Nephron (organoid): Measurements from ENCODE around the gene XKR8.

ENCODE experiments used
- H3K27ac Mint-ChIP-seq, 3 experiments: 2 replicates each; pipeline ENCODE4 v1.8.0; 2020; ENCODE audit warnings: mixed read lengths in 3 of 3, mild to moderate bottlenecking in 2 of 3, moderate library complexity in 1 of 3
- H3K27me3 Mint-ChIP-seq: 2 replicates; pipeline ENCODE4 v1.8.0; 2021; ENCODE audit warnings: low read depth, mild to moderate bottlenecking, moderate library complexity, mixed read lengths
- H3K36me3 Mint-ChIP-seq: 2 replicates; pipeline ENCODE4 v1.8.0; 2020; ENCODE audit warnings: low read depth, mixed read lengths
- H3K4me1 Mint-ChIP-seq: 2 replicates; pipeline ENCODE4 v1.8.0; 2020; ENCODE audit warnings: mixed read lengths
- H3K4me3 Mint-ChIP-seq, 3 experiments: 2 replicates each; pipeline ENCODE4 v1.8.0; 2020; ENCODE audit warnings: mild to moderate bottlenecking in 3 of 3, mixed read lengths in 3 of 3, moderate library complexity in 2 of 3
- H3K9me3 Mint-ChIP-seq: 2 replicates; pipeline ENCODE4 v1.8.0; 2020; ENCODE audit warnings: mixed read lengths
- TF ChIP-seq, protein P1 (sequence below), 3 experiments: fragments of 200-600 bp; sonication (generic); IDR thresholded peaks; one replicate each; pipeline ENCODE4 v1.5.0; 2021; ENCODE audit warnings: antibody characterized with exemption in 3 of 3; ENCODE audit not compliant: unreplicated experiment in 3 of 3

Gene XKR8

GRCh38 chr1:27957655-27958054 is 2.1 kb upstream of the XKR8 start:
- peak overlapping the region in 1 of 3 experiments; percentile 83 for H3K4me3 Mint-ChIP-seq
- H3K36me3 Mint-ChIP-seq: no peaks in the 10 kb centered on the region
- H3K27ac Mint-ChIP-seq: peak overlapping the region; percentile 18 to 59 (median 37)
- H3K9me3 Mint-ChIP-seq: no peaks in the 10 kb centered on the region
- TF ChIP-seq, protein P1, sequence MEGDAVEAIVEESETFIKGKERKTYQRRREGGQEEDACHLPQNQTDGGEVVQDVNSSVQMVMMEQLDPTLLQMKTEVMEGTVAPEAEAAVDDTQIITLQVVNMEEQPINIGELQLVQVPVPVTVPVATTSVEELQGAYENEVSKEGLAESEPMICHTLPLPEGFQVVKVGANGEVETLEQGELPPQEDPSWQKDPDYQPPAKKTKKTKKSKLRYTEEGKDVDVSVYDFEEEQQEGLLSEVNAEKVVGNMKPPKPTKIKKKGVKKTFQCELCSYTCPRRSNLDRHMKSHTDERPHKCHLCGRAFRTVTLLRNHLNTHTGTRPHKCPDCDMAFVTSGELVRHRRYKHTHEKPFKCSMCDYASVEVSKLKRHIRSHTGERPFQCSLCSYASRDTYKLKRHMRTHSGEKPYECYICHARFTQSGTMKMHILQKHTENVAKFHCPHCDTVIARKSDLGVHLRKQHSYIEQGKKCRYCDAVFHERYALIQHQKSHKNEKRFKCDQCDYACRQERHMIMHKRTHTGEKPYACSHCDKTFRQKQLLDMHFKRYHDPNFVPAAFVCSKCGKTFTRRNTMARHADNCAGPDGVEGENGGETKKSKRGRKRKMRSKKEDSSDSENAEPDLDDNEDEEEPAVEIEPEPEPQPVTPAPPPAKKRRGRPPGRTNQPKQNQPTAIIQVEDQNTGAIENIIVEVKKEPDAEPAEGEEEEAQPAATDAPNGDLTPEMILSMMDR (IDR thresholded peaks at IDR 0.05; ENCODE audit: unreplicated experiment in 3 of 3): no peak
- H3K4me1 Mint-ChIP-seq: peaks cover 18% of the 10 kb centered on the region
- peaks cover 4% of the 10 kb centered on the region for H3K27me3 Mint-ChIP-seq

DNA sequence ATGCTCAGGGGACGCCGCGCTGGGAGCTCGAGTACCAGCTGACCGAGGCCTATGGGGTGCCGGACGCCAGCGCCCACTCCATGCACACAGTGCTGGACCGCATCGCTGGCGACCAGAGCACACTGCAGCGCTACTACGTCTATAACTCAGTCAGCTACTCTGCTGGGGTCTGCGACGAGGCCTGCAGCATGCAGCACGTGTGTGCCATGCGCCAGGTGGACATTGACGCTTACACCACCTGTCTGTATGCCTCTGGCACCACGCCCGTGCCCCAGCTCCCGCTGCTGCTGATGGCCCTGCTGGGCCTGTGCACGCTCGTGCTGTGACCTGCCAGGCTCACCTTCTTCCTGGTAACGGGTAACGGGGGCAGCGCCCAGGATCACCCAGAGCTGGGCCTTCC is 1.3 kb upstream of the XKR8 start:
- H3K36me3 Mint-ChIP-seq: no peaks in the 10 kb centered on the region
- H3K4me1 Mint-ChIP-seq: peaks cover 18% of the 10 kb centered on the region
- peak overlapping the region in 2 of 3 experiments; percentile 88 to 91 for H3K4me3 Mint-ChIP-seq
- peaks cover 4% of the 10 kb centered on the region for H3K27me3 Mint-ChIP-seq
- no peaks in the 10 kb centered on the region for H3K9me3 Mint-ChIP-seq
- TF ChIP-seq, protein P1 (IDR thresholded peaks at IDR 0.05; ENCODE audit: unreplicated experiment in 3 of 3): no peak
- no peak overlapping the region for H3K27ac Mint-ChIP-seq

GRCh38 chr1:27960762-27961645 is 1.2 kb downstream of the XKR8 start:
- H3K27ac Mint-ChIP-seq: peak overlapping the region; percentile 54 to 74 (median 68)
- peaks cover 18% of the 10 kb centered on the region for H3K4me1 Mint-ChIP-seq
- no peaks in the 10 kb centered on the region for H3K9me3 Mint-ChIP-seq
- TF ChIP-seq, protein P1 (IDR thresholded peaks at IDR 0.05; ENCODE audit: unreplicated experiment in 3 of 3): no peak
- peaks cover 4% of the 10 kb centered on the region for H3K27me3 Mint-ChIP-seq
- peak overlapping the region; percentile 84 to 88 (median 86) for H3K4me3 Mint-ChIP-seq
- peaks cover 12% of the 10 kb centered on the region for H3K36me3 Mint-ChIP-seq

- TF ChIP-seq, protein P1 (IDR thresholded peaks at IDR 0.05; ENCODE audit: unreplicated experiment in 3 of 3): no peak
- Mint-ChIP-seq H3K27me3 (peaks cover 4% of the 10 kb centered on the region), H3K4me1 (peaks cover 18% of the 10 kb centered on the region), H3K9me3 (no peaks in the 10 kb centered on the region), H3K27ac (peak overlapping the region; percentile 54 to 74 (median 68)), H3K36me3 (peaks cover 16% of the 10 kb centered on the region), H3K4me3 (peak overlapping the region; percentile 84 to 88 (median 86))
These were observed 2.0 kb downstream of the XKR8 start for GRCh38 chr1:27961646-27962221.

GRCh38 chr1:27963393-27963792 is 3.6 kb downstream of the XKR8 start:
- Mint-ChIP-seq H3K4me3 (peak overlapping the region in 1 of 3 experiments; percentile 38), H3K4me1 (peaks cover 18% of the 10 kb centered on the region), H3K9me3 (no peaks in the 10 kb centered on the region), H3K36me3 (peaks cover 28% of the 10 kb centered on the region), H3K27me3 (no peaks in the 10 kb centered on the region), H3K27ac (no peak overlapping the region)
- TF ChIP-seq, protein P1 (IDR thresholded peaks at IDR 0.05; ENCODE audit: unreplicated experiment in 3 of 3): no peak
